ENCODE results near the gene CARD14. TPM values are rescaled to one million over a fixed set of nuclear protein-coding genes. Genes with fewer than 3 reads are reported as not detected.
A peak's percentile ranks its signal among the peaks of the same experiment; 100 is the strongest.

Gene CARD14
- total RNA-seq, 1 experiment from 2014 or later: 0.24 TPM

DNA sequence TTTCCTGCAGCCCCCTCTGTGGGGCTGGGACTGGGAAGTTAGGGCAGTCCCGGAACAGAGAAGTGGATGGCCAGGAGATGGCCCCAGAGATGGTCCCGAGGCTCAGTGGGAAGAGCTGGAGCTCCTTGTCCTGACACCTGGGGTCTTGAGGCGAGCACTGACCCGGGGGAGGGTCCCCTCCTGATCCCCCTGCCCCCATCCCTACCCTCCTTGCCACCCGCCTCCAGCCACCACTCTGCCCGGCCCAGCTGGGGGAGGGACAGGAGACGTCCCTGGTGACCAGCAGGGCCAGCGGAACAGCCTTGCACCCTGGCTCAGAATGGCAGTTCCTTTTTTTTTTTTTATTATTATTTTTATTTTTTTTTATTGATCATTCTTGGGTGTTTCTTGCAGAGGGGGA, 76.9 kb downstream of the CARD14 start:
- H2BK20ac ChIP-seq (ENCODE audit: low read depth, low read length, poor library complexity, severe bottlenecking): no peak overlapping the region

More for the DNA sequence above, 76.9 kb downstream of the CARD14 start:
- Mint-ChIP-seq H3K4me3 (no peak overlapping the region), H3K27ac (peak overlapping the region in 1 of 3 experiments; percentile 75; a peak in 1 of 7 replicates), H3K9me3 (no peaks in the 10 kb centered on the region), H3K36me3 (ENCODE audit: insufficient read depth in 1 of 3, low read depth in 3 of 3) (peaks cover 6 to 31% (median 17%) of the 10 kb centered on the region in 3 experiments), H3K27me3 (ENCODE audit: low read depth) (no peaks in the 10 kb centered on the region; the same call in 1 of the 2 replicates), H3K4me1 (no peaks in the 10 kb centered on the region)
- no peaks in the 10 kb centered on the region for H3K27me3 ChIP-seq (ENCODE audit: insufficient read depth, low read length)
- no peak overlapping the region for H4K5ac ChIP-seq (ENCODE audit: insufficient read length, low read depth, low read length)
- no peaks in the 10 kb centered on the region for H3K79me2 ChIP-seq (ENCODE audit: insufficient read depth, low read length)
- no peak overlapping the region for H4K91ac ChIP-seq (ENCODE audit: insufficient read length, low read depth, low read length)
- no peak for DNase-seq
- H3K9me3 ChIP-seq (ENCODE audit: control insufficient read depth, low read depth, low read length): no peaks in the 10 kb centered on the region
- H3K56ac ChIP-seq (ENCODE audit: insufficient read length, low read depth, low read length): no peak overlapping the region
- WGBS (ENCODE audit: extremely low coverage, insufficient read length, low lambda C conversion rate): no CpG with 5 or more reads among the region's 8 CpGs
- no peak overlapping the region for H2BK5ac ChIP-seq (ENCODE audit: insufficient read length, low read length)
- no peak overlapping the region for H3K4me2 ChIP-seq (ENCODE audit: insufficient read depth, insufficient read length, low read length)
- no peaks in the 10 kb centered on the region for H4K20me1 ChIP-seq (ENCODE audit: control insufficient read depth, insufficient read depth, insufficient read length)
- no peak overlapping the region for H3K27ac ChIP-seq (ENCODE audit: insufficient read length, low read depth, low read length)
- no peak overlapping the region for H3K18ac ChIP-seq (ENCODE audit: insufficient read length, low read depth, low read length)
- no peak for TF ChIP-seq CTCF (conservative IDR thresholded peaks at IDR 0.05)
- no peak overlapping the region for H2BK15ac ChIP-seq (ENCODE audit: low read depth, low read length)
- H2AFZ ChIP-seq (ENCODE audit: low read length): no peak overlapping the region
- no peak overlapping the region for H2BK12ac ChIP-seq (ENCODE audit: insufficient read length, low read depth, low read length)
- no peaks in the 10 kb centered on the region for H3K23me2 ChIP-seq (ENCODE audit: insufficient read length, low read depth, low read length, poor library complexity, severe bottlenecking)
- no peak overlapping the region for H2AK5ac ChIP-seq (ENCODE audit: insufficient read length, low read length)
- no peak overlapping the region for H3K4ac ChIP-seq (ENCODE audit: low read depth, low read length)
- no peak overlapping the region for H3K14ac ChIP-seq (ENCODE audit: insufficient read depth, low read length)
- H2BK120ac ChIP-seq (ENCODE audit: low read depth, low read length, poor library complexity, severe bottlenecking): no peak overlapping the region
- no peaks in the 10 kb centered on the region for H3K79me1 ChIP-seq (ENCODE audit: insufficient read depth, low read depth, low read length, poor library complexity, severe bottlenecking)
- no peak overlapping the region for H4K8ac ChIP-seq (replicated peaks; ENCODE audit: insufficient read length, low read depth, low read length)
- H3K9ac ChIP-seq (ENCODE audit: extremely low read depth, insufficient read length, low read length): no peak overlapping the region
- no peak overlapping the region for H3K23ac ChIP-seq (ENCODE audit: insufficient read length, low read depth, low read length)
- no peaks in the 10 kb centered on the region for H3K4me1 ChIP-seq (ENCODE audit: insufficient read depth, low read length)
- H3T11ph ChIP-seq (ENCODE audit: low read length): no peak overlapping the region
